Activated naive CD8-positive, alpha-beta T cell treated with anti-CD3 and anti-CD28 coated beads, Interleukin-2, amount 50 U/mL, for 16 hours (primary cell): Measurements from ENCODE around the gene BCL6.

ENCODE experiments used
- DNase-seq: peaks from one replicate; pipeline ENCODE4 v3.0.0-alpha.2; 2020; ENCODE audit warnings: low read depth, low spot score

The BCL6 gene

GRCh38 chr3:187762792-187763191 is 17.5 kb upstream of the BCL6 start:
- DNase-seq: no peak

GRCh38 chr3:187759601-187760000 is 14.3 kb upstream of the BCL6 start:
- DNase-seq: no peak

- DNase-seq: no peak
Measured at GRCh38 chr3:187758318-187758955, 13.2 kb upstream of the BCL6 start.

- DNase-seq: no peak
Measured at GRCh38 chr3:187753516-187753915, 8.2 kb upstream of the BCL6 start.

- DNase-seq: no peak
Measured at GRCh38 chr3:187750513-187751123, 5.3 kb upstream of the BCL6 start.

- no peak for DNase-seq
Measured at GRCh38 chr3:187750006-187750512, 4.8 kb upstream of the BCL6 start.

- peak; percentile 82 for DNase-seq
Measured at GRCh38 chr3:187748050-187748481, 2.8 kb upstream of the BCL6 start.

- no peak for DNase-seq
Measured at GRCh38 chr3:187747506-187747905, 2.2 kb upstream of the BCL6 start.

- no peak for DNase-seq
Measured at GRCh38 chr3:187746442-187747281, 1.4 kb upstream of the BCL6 start.

- no peak for DNase-seq
Measured at GRCh38 chr3:187746059-187746441, 782 bp upstream of the BCL6 start.

GRCh38 chr3:187744169-187745151 is 808 bp downstream of the BCL6 start:
- no peak for DNase-seq

- DNase-seq: no peak
Measured at GRCh38 chr3:187743195-187744141, 1.8 kb downstream of the BCL6 start.

GRCh38 chr3:187742351-187743171 is 2.7 kb downstream of the BCL6 start:
- DNase-seq: no peak

- DNase-seq: no peak
Measured at GRCh38 chr3:187741403-187742350, 3.6 kb downstream of the BCL6 start.

- no peak for DNase-seq
Measured at GRCh38 chr3:187740421-187741399, 4.6 kb downstream of the BCL6 start.

- DNase-seq: no peak
Measured at GRCh38 chr3:187739561-187740332, 5.5 kb downstream of the BCL6 start.
